GM08714 (cell line): ENCODE data around the gene LPCAT3.
A peak's percentile ranks its signal among the peaks of the same experiment; 100 is the strongest.
"Not testable (repeated sequence)": the region's sequence is repeated elsewhere in the genome, so short reads cannot be mapped to it uniquely, and the experiment has no call there.

Source experiments
- H3K4me3 ChIP-seq: fragments of 200-500 bp; sonication (Bioruptor generic); 2 replicates; pipeline ENCODE4 v1.5.1; 2014; ENCODE audit warnings: mild to moderate bottlenecking, low read length, inconsistent platforms
- ZNF274 ChIP-seq: IDR thresholded peaks from 2 replicates; pipeline ENCODE4 v1.6.1; 2012; ENCODE audit warnings: mild to moderate bottlenecking, low read depth, low read length

LPCAT3 gene, protein sequence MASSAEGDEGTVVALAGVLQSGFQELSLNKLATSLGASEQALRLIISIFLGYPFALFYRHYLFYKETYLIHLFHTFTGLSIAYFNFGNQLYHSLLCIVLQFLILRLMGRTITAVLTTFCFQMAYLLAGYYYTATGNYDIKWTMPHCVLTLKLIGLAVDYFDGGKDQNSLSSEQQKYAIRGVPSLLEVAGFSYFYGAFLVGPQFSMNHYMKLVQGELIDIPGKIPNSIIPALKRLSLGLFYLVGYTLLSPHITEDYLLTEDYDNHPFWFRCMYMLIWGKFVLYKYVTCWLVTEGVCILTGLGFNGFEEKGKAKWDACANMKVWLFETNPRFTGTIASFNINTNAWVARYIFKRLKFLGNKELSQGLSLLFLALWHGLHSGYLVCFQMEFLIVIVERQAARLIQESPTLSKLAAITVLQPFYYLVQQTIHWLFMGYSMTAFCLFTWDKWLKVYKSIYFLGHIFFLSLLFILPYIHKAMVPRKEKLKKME

DNA sequence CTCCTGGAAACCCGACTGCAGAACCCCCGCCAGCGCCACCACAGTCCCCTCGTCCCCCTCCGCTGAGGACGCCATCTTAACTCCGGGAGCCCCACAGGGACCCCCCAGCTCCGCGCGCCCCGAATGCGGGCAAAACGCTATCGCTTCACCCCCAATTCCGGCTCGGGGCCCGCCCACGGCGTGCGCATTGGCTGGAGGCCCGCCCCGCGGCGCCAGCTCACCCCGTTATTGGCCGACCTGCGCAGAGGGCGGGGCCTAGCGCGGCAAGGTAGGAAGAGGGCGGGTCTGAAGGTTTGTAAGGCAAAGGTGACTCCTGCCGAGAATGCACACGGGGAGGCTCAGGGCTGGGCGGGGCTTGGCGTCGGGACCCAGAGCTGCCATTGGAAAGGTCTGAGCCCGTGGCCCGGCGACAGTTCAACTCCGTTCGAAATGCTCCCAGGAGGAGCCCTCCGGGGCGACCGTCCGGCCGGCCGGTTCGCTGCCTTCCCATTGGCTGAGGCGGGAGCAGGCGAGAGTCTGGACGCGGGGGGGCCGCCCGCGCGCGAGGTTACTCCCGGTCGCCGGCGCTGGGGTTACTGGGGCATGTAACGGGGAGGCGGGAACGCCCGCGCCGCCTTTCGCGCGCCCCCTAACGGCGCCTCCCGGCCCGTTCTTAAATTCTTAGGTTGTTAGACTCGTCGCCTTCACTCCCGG lies at the start of gene LPCAT3:
TSS of gene LPCAT3 (minus strand) at position 127 of the 693 bp plus-strand sequence. CDS start at position 75, 52 bp downstream.
- peak within 1 kb of the TSS; percentile 93 for H3K4me3 ChIP-seq
- no peak for TF ChIP-seq ZNF274

DNA sequence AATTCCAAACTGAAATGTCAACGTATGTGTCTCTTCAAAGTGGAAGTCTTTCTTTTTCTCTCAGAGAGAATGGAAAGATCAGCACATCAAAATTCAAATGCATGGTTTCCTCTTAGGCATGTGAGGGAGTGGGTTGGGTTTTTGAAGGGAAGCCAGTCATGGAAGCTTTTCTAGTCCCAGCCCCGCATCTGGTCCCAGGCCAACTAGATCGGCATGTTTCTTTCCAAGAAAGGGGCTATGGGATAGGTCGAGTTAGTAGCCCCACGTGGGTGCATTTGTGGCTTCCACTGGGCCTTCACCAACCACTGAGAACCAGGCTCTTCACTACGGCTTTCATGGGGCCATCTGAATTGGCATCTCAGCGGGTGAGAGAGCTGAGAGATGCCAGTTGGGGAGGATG lies 48.8 kb upstream of the LPCAT3 start:
- TF ChIP-seq ZNF274, result no peak
- no peak overlapping the region for H3K4me3 ChIP-seq

DNA sequence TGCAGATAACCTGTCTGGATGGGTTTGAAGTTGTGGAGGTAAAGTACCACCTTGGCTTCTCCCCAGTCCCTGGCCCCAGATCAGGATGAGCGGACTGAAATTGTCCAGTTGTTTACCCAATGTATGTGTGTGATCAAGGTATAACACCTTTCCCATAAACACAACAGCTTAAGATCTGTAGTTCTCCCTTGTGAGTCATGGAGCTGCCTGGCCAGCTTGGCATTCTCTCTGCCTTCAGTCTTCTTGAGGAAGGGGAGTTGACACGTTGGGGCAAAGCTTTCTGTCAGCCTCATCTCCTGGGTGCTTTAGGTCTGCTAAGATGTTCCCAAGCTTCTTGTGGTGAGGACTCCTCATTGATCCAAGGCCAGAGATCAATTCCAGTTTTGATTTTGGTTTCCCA lies 48.3 kb upstream of the LPCAT3 start:
- TF ChIP-seq ZNF274, result no peak
- H3K4me3 ChIP-seq, result no peak overlapping the region

DNA sequence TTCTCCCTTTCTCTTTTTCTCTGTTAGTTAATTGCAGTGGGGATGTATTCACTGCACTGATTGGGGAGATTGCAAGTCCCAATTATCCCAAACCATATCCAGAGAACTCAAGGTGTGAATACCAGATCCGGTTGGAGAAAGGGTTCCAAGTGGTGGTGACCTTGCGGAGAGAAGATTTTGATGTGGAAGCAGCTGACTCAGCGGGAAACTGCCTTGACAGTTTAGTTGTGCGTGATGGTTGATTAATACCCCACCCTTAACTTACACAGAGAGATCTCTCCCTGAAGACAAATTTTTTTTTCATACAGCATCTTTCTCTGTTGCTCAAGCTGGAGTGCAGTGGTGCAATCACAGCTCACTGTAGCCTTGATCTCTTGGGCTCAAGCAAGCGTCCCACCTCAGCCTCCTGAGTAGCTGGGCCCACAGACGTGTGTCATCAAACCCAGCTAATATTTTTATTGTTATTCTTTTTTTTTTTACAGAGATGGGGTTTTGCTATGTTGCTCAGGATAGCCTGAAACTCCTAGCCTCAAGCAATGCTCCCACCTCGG lies 46.9 kb upstream of the LPCAT3 start:
- no peak overlapping the region for H3K4me3 ChIP-seq
- no peak for TF ChIP-seq ZNF274

DNA sequence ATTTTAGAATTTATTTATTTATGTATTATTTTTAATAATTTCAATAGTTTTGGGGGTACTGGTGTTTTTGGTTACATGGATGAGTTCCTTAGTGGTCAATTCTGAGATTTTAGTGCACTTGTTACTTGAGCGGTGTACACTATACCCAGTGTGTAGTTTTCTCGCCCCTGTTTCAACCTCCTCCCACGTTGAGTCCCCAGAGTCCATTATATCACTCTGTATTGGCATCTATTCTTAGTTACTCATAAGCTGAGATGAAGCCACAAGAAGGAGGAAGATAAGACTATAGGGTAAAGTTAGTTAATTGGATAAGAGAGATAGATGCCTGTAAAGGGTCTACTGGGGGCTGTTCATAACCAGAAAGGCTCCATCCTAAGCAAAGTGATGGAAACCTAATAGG lies 46.2 kb upstream of the LPCAT3 start:
- TF ChIP-seq ZNF274, result no peak
- no peak overlapping the region for H3K4me3 ChIP-seq

DNA sequence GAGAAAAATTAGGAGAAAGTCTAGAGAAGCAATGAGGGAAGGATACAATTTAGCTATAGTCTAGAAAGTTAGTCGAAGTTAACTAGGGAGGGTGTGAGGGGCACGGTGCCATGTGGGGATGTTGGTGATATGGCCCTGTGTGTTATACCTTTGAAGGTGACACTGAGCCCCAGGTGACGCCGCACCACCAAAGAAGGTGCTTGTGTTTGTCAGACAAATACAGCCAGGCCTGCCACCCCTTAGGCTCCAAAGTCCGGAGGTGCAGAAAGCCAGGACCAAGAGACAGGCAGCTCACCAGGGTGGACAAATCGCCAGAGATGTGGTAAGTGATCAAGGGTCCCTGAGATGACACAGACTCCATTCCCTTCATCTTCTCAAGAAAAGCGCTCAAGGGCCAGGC lies 43.3 kb upstream of the LPCAT3 start:
- no peak overlapping the region for H3K4me3 ChIP-seq

DNA sequence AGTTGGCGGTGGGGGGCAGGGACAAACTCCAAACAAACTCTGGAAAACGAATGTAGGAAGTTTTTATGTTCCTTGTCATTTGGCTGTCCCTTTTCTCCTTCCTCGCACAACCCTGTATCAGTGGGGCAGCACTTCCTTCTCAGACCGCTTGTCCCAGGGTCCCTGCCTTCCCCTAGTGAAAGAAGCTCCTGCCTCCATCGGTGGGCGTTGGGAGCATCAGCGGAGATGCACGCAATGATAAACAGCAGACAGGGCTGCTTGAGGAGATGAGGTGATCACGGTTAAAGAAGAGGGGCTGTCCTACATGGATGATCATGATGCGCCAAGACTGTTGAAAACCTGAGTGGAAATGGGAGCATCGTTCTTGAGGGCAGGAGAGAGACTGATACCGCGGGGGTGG lies 42.9 kb upstream of the LPCAT3 start:
- no peak overlapping the region for H3K4me3 ChIP-seq
- TF ChIP-seq ZNF274, result no peak

More for the DNA sequence above, 43.3 kb upstream of the LPCAT3 start:
- TF ChIP-seq ZNF274, result no peak

DNA sequence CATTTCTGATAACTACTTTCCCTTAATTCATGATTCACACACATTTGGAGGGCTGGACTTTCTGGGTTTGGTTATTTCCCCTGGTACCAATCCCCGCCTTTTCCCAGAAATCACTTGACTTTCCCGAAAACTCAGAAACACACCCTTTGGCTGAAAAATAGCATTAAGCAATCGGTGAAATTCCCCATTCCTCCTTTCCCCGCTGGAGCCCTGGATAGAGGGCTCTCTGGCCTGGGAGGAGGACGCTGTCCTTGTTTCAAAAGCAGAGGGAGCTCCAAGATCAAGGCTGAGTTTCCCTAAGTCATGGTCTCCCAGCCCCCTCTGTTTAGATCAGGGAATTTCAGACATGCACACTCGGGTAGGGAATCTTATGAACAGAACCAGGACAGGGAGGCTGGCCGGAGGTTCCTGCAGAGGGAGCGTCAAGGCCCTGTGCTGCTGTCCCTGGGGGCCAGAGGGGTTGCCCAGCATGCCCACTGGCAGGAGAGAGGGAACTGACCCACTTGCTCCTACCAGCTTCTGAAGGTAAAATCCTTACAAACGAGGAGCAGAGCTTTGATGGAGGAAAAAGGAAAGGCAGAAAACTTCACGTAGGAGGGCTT lies 42.2 kb upstream of the LPCAT3 start, which contains the start of gene C1S:
TSS of gene C1S (plus strand) at position 366 of the 602 bp plus-strand sequence. CDS start 1,195 bp downstream, outside the sequence.
- TF ChIP-seq ZNF274, result no peak
- no peak within 1 kb of the TSS for H3K4me3 ChIP-seq

DNA sequence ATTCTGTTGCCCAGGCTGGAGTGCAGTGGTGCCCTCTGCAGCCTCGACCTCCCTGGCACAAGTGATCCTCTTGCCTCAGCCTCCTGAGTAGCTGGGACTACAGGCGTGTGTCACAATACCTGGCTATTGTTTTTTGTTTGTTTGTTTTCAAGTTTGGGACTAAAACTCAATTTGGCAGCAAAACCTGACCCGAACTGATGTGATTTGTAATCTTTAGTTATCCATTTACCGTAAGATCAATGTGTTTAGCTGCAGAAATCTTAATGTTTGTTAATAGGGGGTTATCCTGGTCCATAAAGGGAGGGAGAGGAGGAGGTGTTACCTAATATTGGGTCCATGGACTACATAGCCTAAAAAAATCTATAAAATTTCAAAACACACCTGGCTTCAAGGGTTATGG lies 41.5 kb upstream of the LPCAT3 start:
- H3K4me3 ChIP-seq, result no peak overlapping the region
- TF ChIP-seq ZNF274, result no peak

DNA sequence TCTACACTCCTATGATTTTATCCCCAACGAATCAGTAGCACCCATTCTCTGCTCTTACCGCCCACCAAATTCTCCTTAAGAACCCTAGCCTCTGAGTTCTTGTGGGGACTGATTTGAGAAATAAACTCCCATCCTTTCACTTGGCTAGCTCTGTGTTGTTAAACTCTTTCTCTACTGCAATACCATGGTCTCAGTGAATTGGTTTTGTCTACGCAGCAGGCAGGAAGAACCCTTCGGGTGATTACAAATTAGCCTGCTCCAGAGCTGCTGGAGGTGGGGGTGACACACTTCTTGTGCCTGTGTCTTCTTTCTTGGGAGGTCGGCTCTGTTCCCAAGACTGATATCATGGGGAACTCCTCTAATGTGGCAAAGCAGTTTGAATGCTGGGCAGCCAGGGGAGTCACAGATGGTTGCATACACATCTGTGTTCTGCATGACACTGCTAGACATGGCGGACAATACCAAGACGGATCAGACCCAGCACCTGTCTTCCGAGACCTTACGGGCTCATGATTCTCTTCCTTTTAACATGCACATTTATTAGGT lies 40.6 kb upstream of the LPCAT3 start:
- H3K4me3 ChIP-seq, result no peak overlapping the region
- TF ChIP-seq ZNF274, result no peak

DNA sequence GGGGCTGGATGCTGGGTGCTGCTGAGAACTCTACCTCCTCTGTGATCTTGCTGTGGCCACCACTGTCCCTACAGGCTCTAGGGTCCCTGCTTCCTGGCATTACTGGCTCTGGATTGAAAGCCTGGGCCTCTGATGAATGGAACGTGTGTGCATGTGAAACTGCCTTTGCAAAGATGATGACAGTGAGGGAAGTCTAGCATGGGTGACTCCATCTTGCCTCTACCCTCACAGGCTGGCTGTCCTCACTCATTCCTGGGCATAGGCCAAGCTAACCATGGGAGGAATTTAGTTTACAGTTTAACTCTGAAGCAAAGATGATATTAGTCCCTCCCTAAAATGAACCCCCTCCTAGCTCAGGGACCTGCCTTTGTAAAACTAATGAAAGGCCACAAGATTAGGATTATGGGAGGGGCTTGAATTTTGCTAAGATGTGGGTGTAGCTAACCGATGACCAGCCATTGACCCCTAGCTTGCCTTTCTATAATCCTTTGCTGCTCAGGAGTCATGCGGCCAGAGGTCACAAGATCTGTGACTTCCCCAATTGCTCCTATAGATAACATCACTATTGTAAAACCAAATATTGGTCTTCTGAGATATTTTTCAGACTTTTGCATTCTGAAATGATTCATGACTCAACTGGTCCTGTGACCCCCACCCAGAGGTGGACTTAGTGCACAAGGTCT lies 40.0 kb upstream of the LPCAT3 start:
- H3K4me3 ChIP-seq, result no peak overlapping the region
- TF ChIP-seq ZNF274, result no peak

DNA sequence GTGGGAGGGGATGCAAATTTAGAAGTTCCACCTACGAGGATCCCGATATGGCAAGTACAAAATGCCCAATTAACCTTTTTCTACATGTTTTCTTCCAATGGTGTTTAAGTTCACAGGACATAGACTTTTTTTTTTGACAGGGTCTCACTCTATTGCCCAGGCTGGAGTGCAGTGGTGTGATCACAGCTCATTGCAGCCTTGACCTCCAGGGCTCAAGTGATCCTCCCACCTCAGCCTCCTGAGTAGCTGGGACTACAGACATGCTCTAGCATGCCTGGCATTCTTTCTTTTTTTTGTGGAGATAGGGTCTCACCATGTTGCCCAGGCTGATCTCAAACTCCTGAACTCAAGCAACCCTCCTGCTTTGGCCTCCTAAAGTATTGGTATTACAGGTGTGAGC lies 37.5 kb upstream of the LPCAT3 start:
- not testable (repeated sequence) for H3K4me3 ChIP-seq

DNA sequence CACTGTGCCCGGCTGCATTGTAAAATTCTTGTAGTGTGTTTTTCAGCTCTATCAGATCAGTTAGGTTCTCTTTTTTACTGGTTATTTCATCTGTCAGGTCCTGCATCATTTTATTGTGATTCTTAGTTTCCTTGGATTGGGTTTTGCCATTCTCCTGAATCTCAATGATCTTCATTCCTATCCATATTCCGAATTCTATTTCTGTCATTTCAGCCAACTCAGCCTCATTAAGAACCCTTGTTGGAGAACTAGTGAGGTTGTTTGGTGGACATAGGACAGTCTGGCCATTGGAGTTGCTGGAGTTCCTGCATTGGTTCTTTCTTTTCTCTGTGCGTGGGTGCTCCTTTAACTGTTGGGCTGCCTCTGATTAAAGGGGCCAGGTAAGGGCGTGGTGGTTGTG lies 36.6 kb upstream of the LPCAT3 start:
- no peak overlapping the region for H3K4me3 ChIP-seq
- TF ChIP-seq ZNF274, result no peak

DNA sequence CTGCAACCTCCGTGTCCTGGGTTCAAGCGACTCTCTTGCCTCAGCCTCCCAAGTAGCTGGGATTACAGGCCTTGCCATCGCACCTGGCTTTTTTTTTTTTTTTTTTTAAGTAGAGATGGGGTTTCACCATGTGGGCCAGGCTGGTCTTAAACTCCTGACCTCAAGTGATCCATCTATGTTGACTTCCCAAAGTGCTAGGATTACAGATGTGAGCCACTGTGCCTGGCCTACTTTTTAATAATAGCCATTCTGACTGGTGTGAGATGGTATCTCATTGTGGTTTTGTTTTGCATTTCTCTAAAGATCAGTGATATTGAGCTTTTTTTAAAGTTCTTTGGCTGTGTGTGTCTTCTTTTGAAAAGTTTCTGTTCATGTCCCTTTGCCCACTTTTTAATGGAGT lies 31.7 kb upstream of the LPCAT3 start:
- not testable (repeated sequence) for H3K4me3 ChIP-seq

DNA sequence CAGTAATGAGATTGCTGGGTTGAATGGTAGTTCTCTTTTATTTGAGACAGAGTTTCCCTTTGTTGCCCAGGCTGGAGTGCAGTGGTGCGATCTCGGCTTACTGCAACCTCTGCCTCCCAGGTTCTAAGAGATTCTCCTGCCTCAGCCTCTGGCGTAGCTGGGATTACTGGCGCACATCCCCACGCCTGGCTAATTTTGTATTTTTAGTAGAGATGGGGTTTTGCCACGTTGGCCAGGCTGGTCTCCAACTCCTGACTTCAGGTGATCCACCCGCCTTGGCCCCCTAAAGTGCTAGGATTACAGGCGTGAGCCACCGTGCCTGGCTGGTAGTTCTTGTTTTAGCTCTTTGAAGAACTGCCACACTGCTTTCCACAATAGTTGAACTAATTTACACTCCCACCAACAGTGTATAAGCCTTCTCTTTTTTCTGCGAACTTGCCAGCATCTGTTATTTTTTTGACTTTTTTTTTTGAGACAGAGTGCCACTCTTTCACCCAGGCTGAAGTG lies 31.2 kb upstream of the LPCAT3 start:
- not testable (repeated sequence) for H3K4me3 ChIP-seq
